Measurements from ENCODE around the gene ALPL. TPM values are rescaled to one million over a fixed set of nuclear protein-coding genes. Genes with fewer than 3 reads are reported as not detected.

Gene ALPL
- polyA plus RNA-seq, 1 donor (not counting 4 experiments of a cell fraction or from before 2014, with no cell fraction given), result not detected

- H4K20me1 ChIP-seq (ENCODE audit: control insufficient read depth, extremely low read depth, insufficient read depth, low read length), result peaks cover 3% of the 10 kb centered on the region
- H3K27me3 ChIP-seq (ENCODE audit: control insufficient read depth, extremely low read depth, insufficient read depth, low read length), result peaks cover 12% of the 10 kb centered on the region
- H3K4me3 ChIP-seq (ENCODE audit: control insufficient read depth in 2 of 3, extremely low read depth in 1 of 3, insufficient read depth in 2 of 3, low read depth in 1 of 3, low read length in 3 of 3), result no peak overlapping the region
- no peaks in the 10 kb centered on the region for H3K9me3 ChIP-seq (ENCODE audit: control insufficient read depth, low read depth, low read length)
- TF ChIP-seq EZH2 (IDR thresholded peaks at IDR 0.05; ENCODE audit: low read length), result no peak
- no peak for TF ChIP-seq CTCF (optimal IDR thresholded peaks at IDR 0.05 in 1 of 3, IDR thresholded peaks at IDR 0.05 in 1 of 3, conservative IDR thresholded peaks at IDR 0.05 in 1 of 3; ENCODE audit: extremely low read depth in 1 of 3, insufficient read depth in 2 of 3, low read length in 3 of 3)
- FAIRE-seq (no peak), DNase-seq (ENCODE audit: low read depth, low spot score) (no peak)
- H3K4me1 ChIP-seq (ENCODE audit: control insufficient read depth, extremely low read depth, insufficient read depth, low read length), result peaks cover 5% of the 10 kb centered on the region
- no peak overlapping the region for H3K27ac ChIP-seq (ENCODE audit: control insufficient read depth, insufficient read depth, low read length)
- no peaks in the 10 kb centered on the region for H3K79me2 ChIP-seq (ENCODE audit: control insufficient read depth, insufficient read depth, low read length)
- no peak overlapping the region for H3K9ac ChIP-seq (ENCODE audit: control insufficient read depth, extremely low read depth, insufficient read depth, low read length)
- H2AFZ ChIP-seq (ENCODE audit: control insufficient read depth, low read length), result no peak overlapping the region
- no peaks in the 10 kb centered on the region for H3K36me3 ChIP-seq (ENCODE audit: control insufficient read depth in 2 of 2, extremely low read depth in 1 of 2, insufficient read depth in 2 of 2, low read length in 2 of 2)
- H3K9me1 ChIP-seq (ENCODE audit: control insufficient read depth, extremely low read depth, insufficient read depth, low read length), result no peaks in the 10 kb centered on the region
- dilution Hi-C loops (cut with MboI; ENCODE audit: extremely low pct_ligation_motif_present, low sequenced_read_pairs), result no loop called here
- H3K4me2 ChIP-seq (ENCODE audit: control insufficient read depth, extremely low read depth, insufficient read depth, low read depth, low read length), result no peak overlapping the region
Measured at GRCh38 chr1:21572735-21573277, 63.6 kb downstream of the ALPL start.

- H3K79me2 ChIP-seq (ENCODE audit: control insufficient read depth, insufficient read depth, low read length), result no peaks in the 10 kb centered on the region
- FAIRE-seq (no peak), DNase-seq (ENCODE audit: low read depth, low spot score) (no peak)
- no peak overlapping the region for H3K27ac ChIP-seq (ENCODE audit: control insufficient read depth, insufficient read depth, low read length)
- H3K4me3 ChIP-seq (ENCODE audit: control insufficient read depth in 2 of 3, extremely low read depth in 1 of 3, insufficient read depth in 2 of 3, low read depth in 1 of 3, low read length in 3 of 3), result no peak overlapping the region
- TF ChIP-seq CTCF (optimal IDR thresholded peaks at IDR 0.05 in 1 of 3, IDR thresholded peaks at IDR 0.05 in 1 of 3, conservative IDR thresholded peaks at IDR 0.05 in 1 of 3; ENCODE audit: extremely low read depth in 1 of 3, insufficient read depth in 2 of 3, low read length in 3 of 3), result no peak
- TF ChIP-seq EZH2 (IDR thresholded peaks at IDR 0.05; ENCODE audit: low read length), result no peak
- H3K27me3 ChIP-seq (ENCODE audit: control insufficient read depth, extremely low read depth, insufficient read depth, low read length), result peaks cover 12% of the 10 kb centered on the region
- no peaks in the 10 kb centered on the region for H3K36me3 ChIP-seq (ENCODE audit: control insufficient read depth in 2 of 2, extremely low read depth in 1 of 2, insufficient read depth in 2 of 2, low read length in 2 of 2)
- H4K20me1 ChIP-seq (ENCODE audit: control insufficient read depth, extremely low read depth, insufficient read depth, low read length), result peaks cover 3% of the 10 kb centered on the region
- no peak overlapping the region for H2AFZ ChIP-seq (ENCODE audit: control insufficient read depth, low read length)
- H3K4me2 ChIP-seq (ENCODE audit: control insufficient read depth, extremely low read depth, insufficient read depth, low read depth, low read length), result no peak overlapping the region
- H3K9ac ChIP-seq (ENCODE audit: control insufficient read depth, extremely low read depth, insufficient read depth, low read length), result no peak overlapping the region
- H3K9me3 ChIP-seq (ENCODE audit: control insufficient read depth, low read depth, low read length), result no peaks in the 10 kb centered on the region
- no peaks in the 10 kb centered on the region for H3K9me1 ChIP-seq (ENCODE audit: control insufficient read depth, extremely low read depth, insufficient read depth, low read length)
- peaks cover 5% of the 10 kb centered on the region for H3K4me1 ChIP-seq (ENCODE audit: control insufficient read depth, extremely low read depth, insufficient read depth, low read length)
- dilution Hi-C loops (cut with MboI; ENCODE audit: extremely low pct_ligation_motif_present, low sequenced_read_pairs), result no loop called here
Measured at GRCh38 chr1:21573475-21573874, 64.3 kb downstream of the ALPL start.
